GM18951 (cell line): Measurements from ENCODE around the gene SLC38A5.
"Not testable (repeated sequence)": the region's sequence is repeated elsewhere in the genome, so short reads cannot be mapped to it uniquely, and the experiment has no call there.

ENCODE experiments used
- in situ Hi-C: fragments of 300-500 bp; cut with MboI; formaldehyde crosslinking; loops from one replicate; pipeline ENCODE4 v1.12.0; 2022; ENCODE audit warnings: low sequenced_read_pairs, mixed read lengths, inconsistent platforms; ENCODE audit not compliant: unreplicated experiment

The SLC38A5 gene

DNA sequence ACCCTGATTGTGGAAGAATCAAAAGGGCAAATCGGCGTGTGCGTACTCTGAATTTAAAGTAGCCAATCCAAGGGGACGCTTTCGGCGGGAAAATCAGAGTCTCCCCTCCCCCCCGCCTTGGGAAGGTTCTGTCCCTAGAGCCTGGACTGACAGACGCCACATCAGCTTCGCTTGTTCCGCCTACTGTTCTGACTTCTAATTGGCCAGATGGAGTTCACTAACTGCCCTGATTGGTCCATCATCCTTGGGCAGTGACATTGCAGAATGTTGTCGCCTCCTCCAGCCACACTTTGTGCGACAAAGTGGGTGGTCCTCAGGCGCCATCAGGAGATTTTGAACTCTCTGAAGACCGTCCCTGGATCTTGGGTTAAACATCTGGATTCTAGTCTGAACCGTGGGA lies 58.2 kb downstream of the SLC38A5 start, which contains the start of gene SSX4B:
SSX4B (minus strand) TSS at position 101 of the 400 bp plus-strand sequence. CDS start 588 bp downstream, outside the sequence.
- in situ Hi-C loops: not testable (repeated sequence)
